Measurements from ENCODE around the gene PDE4A.

DNA sequence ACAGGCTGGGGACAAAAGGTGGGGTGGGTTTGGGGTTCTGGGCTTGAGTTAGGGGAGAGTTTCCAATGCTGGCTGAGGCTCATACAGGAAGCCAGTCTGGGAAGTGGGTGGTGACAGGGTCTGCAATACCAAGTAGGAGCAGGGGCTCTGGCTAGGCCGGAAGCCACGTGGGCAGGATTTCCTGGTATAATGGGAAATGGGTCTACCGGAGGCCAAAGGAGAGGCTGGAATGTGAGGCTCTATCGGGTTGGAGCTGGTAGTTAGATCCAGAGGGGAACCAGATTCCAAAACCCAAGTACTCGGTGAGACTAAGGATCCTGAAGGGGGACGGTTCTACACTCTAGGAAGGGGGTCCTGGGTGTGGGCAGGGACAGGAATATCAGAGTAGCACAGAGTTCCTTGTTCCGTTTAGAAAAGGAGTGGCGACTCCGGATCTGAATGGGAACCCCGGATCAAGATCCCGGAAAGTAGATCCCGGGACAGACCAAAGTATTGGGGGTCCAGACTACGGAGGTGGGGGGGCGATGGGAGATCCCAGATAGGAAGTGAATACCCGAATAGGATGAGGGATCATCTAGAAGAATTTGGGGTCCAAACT is 17.8 kb upstream of the PDE4A start:
- TF ChIP-seq SP1 (IDR thresholded peaks at IDR 0.05) (no peak), NFRKB (IDR thresholded peaks at IDR 0.05) (no peak), HDGF (IDR thresholded peaks at IDR 0.05; ENCODE audit: borderline replicate concordance) (no peak), BHLHE40 (IDR thresholded peaks at IDR 0.05; ENCODE audit: borderline replicate concordance) (no peak), FOXM1 (IDR thresholded peaks at IDR 0.05; ENCODE audit: borderline replicate concordance) (no peak), FOXA1 (IDR thresholded peaks at IDR 0.05) (no peak), ZNF384 (IDR thresholded peaks at IDR 0.05) (no peak), FOXK2 (IDR thresholded peaks at IDR 0.05) (no peak), TARDBP (IDR thresholded peaks at IDR 0.05) (no peak)
- TF ChIP-seq, protein P1, sequence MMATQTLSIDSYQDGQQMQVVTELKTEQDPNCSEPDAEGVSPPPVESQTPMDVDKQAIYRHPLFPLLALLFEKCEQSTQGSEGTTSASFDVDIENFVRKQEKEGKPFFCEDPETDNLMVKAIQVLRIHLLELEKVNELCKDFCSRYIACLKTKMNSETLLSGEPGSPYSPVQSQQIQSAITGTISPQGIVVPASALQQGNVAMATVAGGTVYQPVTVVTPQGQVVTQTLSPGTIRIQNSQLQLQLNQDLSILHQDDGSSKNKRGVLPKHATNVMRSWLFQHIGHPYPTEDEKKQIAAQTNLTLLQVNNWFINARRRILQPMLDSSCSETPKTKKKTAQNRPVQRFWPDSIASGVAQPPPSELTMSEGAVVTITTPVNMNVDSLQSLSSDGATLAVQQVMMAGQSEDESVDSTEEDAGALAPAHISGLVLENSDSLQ (IDR thresholded peaks at IDR 0.05), result no peak

Data from HEK293T (cell line).